GM12878 (cell line): ENCODE results near the gene FBXL2. TPM values are rescaled to one million over a fixed set of nuclear protein-coding genes. Genes with fewer than 3 reads are reported as not detected.

Source experiments
- ATAC-seq: fragments of 200-7000 bp; cut with Tn5 transposase; 3 replicates; pipeline ENCODE4 v1.9.1; 2020; ENCODE audit warnings: mild to moderate bottlenecking, moderate library complexity
- BruUV-seq: library from RNA; stranded (reverse); fragments of 400-500 nt; replicated peaks from 2 replicates; lab custom pipeline; 2021; lab: Mats Ljungman, UMichigan
- CTCF ChIA-PET: fragments of 300-600 bp; sonication (Branson Sonifier 250); formaldehyde crosslinking; extraction: SDS; loops from one replicate; lab custom pipeline; 2021; ENCODE audit warnings: inconsistent platforms; lab: Yijun Ruan, JAX
- POLR2A ChIA-PET: fragments of 350-600 bp; formaldehyde crosslinking; extraction: SDS; loops from one replicate; lab custom pipeline; 2021; ENCODE audit warnings: inconsistent platforms; lab: Charles Lee
- RAD21 ChIA-PET: fragments of 300-600 bp; sonication (Branson Sonifier 250); formaldehyde crosslinking; loops from one replicate; lab custom pipeline; 2023; ENCODE audit warnings: antibody characterized with exemption; ENCODE audit not compliant: unreplicated experiment; lab: Charles Lee
- SMC1A ChIA-PET: fragments of 300-600 bp; sonication (Branson Sonifier 250); formaldehyde crosslinking; loops from one replicate; lab custom pipeline; 2023; ENCODE audit not compliant: unreplicated experiment, uncharacterized antibody; lab: Charles Lee
- DNase-seq: peaks from one replicate; pipeline ENCODE4 v3.0.0-alpha.2; 2011; ENCODE audit warnings: low read depth, low spot score
- FAIRE-seq: peaks from 3 replicates; lab custom pipeline; 2011; peaks lifted over from hg19 to GRCh38; lab: Jason Lieb, UNC
- H2AFZ ChIP-seq: 2 replicates; pipeline ENCODE4 v1.6.0; 2011; ENCODE audit warnings: low read depth, low read length, control low read depth; ENCODE audit not compliant: control insufficient read depth
- H3K27ac ChIP-seq: 2 replicates; pipeline ENCODE4 v1.5.1; 2011; ENCODE audit warnings: control low read depth; ENCODE audit not compliant: control insufficient read depth, insufficient read depth
- H3K27me3 ChIP-seq, 2 experiments: replicated peaks in 1 of 2; 2 replicates each; pipeline versions ENCODE4 v1.6.0 to v1.6.1; 2011; ENCODE audit warnings: low read length in 1 of 2; ENCODE audit not compliant: control insufficient read depth in 2 of 2, insufficient read depth in 2 of 2
- H3K36me3 ChIP-seq, 2 experiments: 2 replicates each; pipeline ENCODE4 v1.5.1; 2011; ENCODE audit warnings: low read length in 1 of 2; ENCODE audit not compliant: control insufficient read depth in 2 of 2, insufficient read depth in 2 of 2
- H3K4me1 ChIP-seq: 2 replicates; pipeline ENCODE4 v1.6.1; 2011; ENCODE audit warnings: mild to moderate bottlenecking, low read length, moderate library complexity, mixed read lengths; ENCODE audit not compliant: control insufficient read depth, insufficient read depth
- H3K4me2 ChIP-seq: 2 replicates; pipeline ENCODE4 v1.6.0; 2011; ENCODE audit warnings: control low read depth; ENCODE audit not compliant: control insufficient read depth, insufficient read depth
- H3K4me3 ChIP-seq: fragments of 200-600 bp; sonication (generic); 2 replicates; pipeline ENCODE4 v1.5.1; 2016
- H3K79me2 ChIP-seq: 2 replicates; pipeline ENCODE4 v1.6.0; 2011; ENCODE audit warnings: low read length; ENCODE audit not compliant: control insufficient read depth, insufficient read depth
- H3K9ac ChIP-seq: 2 replicates; pipeline ENCODE4 v1.8.0; 2011; ENCODE audit warnings: low read length, control low read depth, mixed read lengths; ENCODE audit not compliant: control insufficient read depth, insufficient read depth
- H3K9me3 ChIP-seq: replicated peaks from 3 replicates; pipeline ENCODE4 v1.5.1; 2011; ENCODE audit warnings: mild to moderate bottlenecking, low read length; ENCODE audit not compliant: control insufficient read depth, insufficient read depth
- H4K20me1 ChIP-seq: 2 replicates; pipeline ENCODE4 v1.6.0; 2011; ENCODE audit not compliant: control insufficient read depth, insufficient read depth
- ATF3 ChIP-seq: IDR thresholded peaks from 2 replicates; pipeline ENCODE4 v1.6.1; 2011; ENCODE audit warnings: low read depth, mild to moderate bottlenecking, low read length, moderate library complexity, borderline replicate concordance; ENCODE audit errors: extremely low read depth
- FOXM1 ChIP-seq: IDR thresholded peaks from 2 replicates; pipeline ENCODE4 v1.6.1; 2012; ENCODE audit warnings: low read depth, mild to moderate bottlenecking, inconsistent platforms, low read length, moderate library complexity
- MTA2 ChIP-seq: fragments of 450-650 bp; IDR thresholded peaks from 2 replicates; pipeline ENCODE4 v1.6.1; 2016; ENCODE audit warnings: low read depth, mild to moderate bottlenecking, moderate library complexity
- POLR2A ChIP-seq: IDR thresholded peaks from 2 replicates; pipeline ENCODE4 v1.6.1; 2011; ENCODE audit warnings: low read depth, mild to moderate bottlenecking, low read length
- RAD21 ChIP-seq: IDR thresholded peaks from 2 replicates; pipeline ENCODE4 v1.6.1; 2011; ENCODE audit warnings: mild to moderate bottlenecking, low read depth, low read length, moderate library complexity; ENCODE audit not compliant: insufficient read depth
- ZBTB40 ChIP-seq: fragments of 450-650 bp; IDR thresholded peaks from 2 replicates; pipeline ENCODE4 v1.6.1; 2016; ENCODE audit warnings: mild to moderate bottlenecking, moderate library complexity, borderline replicate concordance
- ZNF592 ChIP-seq: fragments of 450-650 bp; IDR thresholded peaks from 2 replicates; pipeline ENCODE4 v1.6.1; 2017; ENCODE audit warnings: mild to moderate bottlenecking, moderate library complexity
- WGBS: methylation state at CpG from one replicate; pipeline ENCODE4 v1.1.6; 2016; ENCODE audit warnings: low lambda C conversion rate; ENCODE audit not compliant: insufficient replicate concordance, insufficient coverage; ENCODE audit errors: missing lambda C conversion rate; 5-methylcytosine and 5-hydroxymethylcytosine counted together
- in situ Hi-C: fragments of 300-500 bp; cut with MboI; formaldehyde crosslinking; loops from 9 replicates; pipeline ENCODE4 v1.14.3; 2018; ENCODE audit warnings: mixed read lengths
- intact Hi-C: fragments of 100-400 bp; cut with micrococcal nuclease; formaldehyde crosslinking; loops from one replicate; pipeline ENCODE4 v1.14.2; 2022; ENCODE audit not compliant: unreplicated experiment
- polyA plus RNA-seq, 11 experiments: library from polyadenylated mRNA; depleted of rRNA in 4 of 11; unstranded in 6 of 11; stranded (reverse) in 5 of 11; fragments of >200 nt; fragmentation: Nextera tagmentation in 4 of 11; fragmentation: Illumina TruSeq in 1 of 11; extraction: Ambion mirVana in 4 of 11; extraction: Trizol in 1 of 11; gene quantifications; 1 replicate in 1 of 11; 2 replicates in 10 of 11; pipeline versions ENCODE4 v1.2.1 to v1.2.3, GENCODE V29; 2011 to 2016; ENCODE audit warnings: inconsistent platforms in 2 of 11, missing spikeins in 2 of 11, low read depth in 1 of 11
- total RNA-seq, 4 experiments: library from RNA; depleted of rRNA in 3 of 4; stranded (reverse); fragments of >200 nt in 3 of 4; fragmentation: Illumina TruSeq in 1 of 4; extraction: Trizol in 1 of 4; gene quantifications; 2 replicates each; pipeline versions ENCODE4 v1.2.1 to v1.2.3, GENCODE V29; 2013 to 2021

The FBXL2 gene
- total and polyA plus RNA-seq, 10 of the 15 experiments (the other 5 are each of a cell fraction or from before 2014, with no cell fraction given), result 0.04 to 0.72 (median 0.15) TPM; not detected in 1

- BruUV-seq, result no TSS peak
- ChIA-PET SMC1A (no interaction called here), POLR2A (interaction anchor here (1.4 kb wide), 1 partner anchor 49 kb away, joined by 3 read pairs; the partner anchor contains the start of gene UBP1), RAD21 (no interaction called here), CTCF (interaction anchor here (0.6 to 2.8 kb wide), 2 partner anchors 18 to 45 kb away, joined by 4 to 10 read pairs; no protein-coding TSS in a partner anchor)
- Histone ChIP-seq H3K27ac (no peak overlapping the region; the same call in 1 of the 2 replicates), H3K4me2 (no peak overlapping the region), H3K9me3 (no peaks in the 10 kb centered on the region), H3K79me2 (no peaks in the 10 kb centered on the region), H2AFZ (no peak overlapping the region), H3K36me3 (peaks cover 14 to 22% of the 10 kb centered on the region in 2 experiments), H3K9ac (no peak overlapping the region), H3K4me1 (no peaks in the 10 kb centered on the region), H4K20me1 (no peaks in the 10 kb centered on the region), H3K4me3 (no peak overlapping the region), H3K27me3 (no peaks in the 10 kb centered on the region)
- no peak for DNase-seq
- intact Hi-C loops (no loop called here), in situ Hi-C loops (no loop called here)
- WGBS, result 88% methylated on average over 8 of the region's 8 CpGs
- no peak for FAIRE-seq
- ATAC-seq, result no peak
- TF ChIP-seq POLR2A (peak; percentile 21; the same call in 1 of the 2 replicates), RAD21 (no peak)
Observed at GRCh38 chr3:33391255-33391995, 114.2 kb downstream of the FBXL2 start.

GRCh38 chr3:33392144-33392543, 114.9 kb downstream of the FBXL2 start:
- ChIA-PET SMC1A (no interaction called here), POLR2A (no interaction called here), CTCF (no interaction called here), RAD21 (no interaction called here)
- Histone ChIP-seq H3K4me2 (no peak overlapping the region), H3K27ac (no peak overlapping the region), H3K9ac (no peak overlapping the region), H2AFZ (no peak overlapping the region), H3K4me1 (no peaks in the 10 kb centered on the region), H3K79me2 (no peaks in the 10 kb centered on the region), H3K4me3 (no peak overlapping the region), H3K27me3 (no peaks in the 10 kb centered on the region), H3K9me3 (no peaks in the 10 kb centered on the region), H4K20me1 (no peaks in the 10 kb centered on the region), H3K36me3 (peaks cover 16 to 28% of the 10 kb centered on the region in 2 experiments)
- in situ Hi-C loops, result no loop called here
- FAIRE-seq (no peak), ATAC-seq (no peak), DNase-seq (no peak)
- no TSS peak for BruUV-seq
- intact Hi-C loops, result no loop called here
- 12% methylated on average over 4 of the region's 4 CpGs for WGBS
- TF ChIP-seq ZBTB40, result no peak
- no peak for TF ChIP-seq MTA2
- no peak for TF ChIP-seq ZNF592
- no peak for TF ChIP-seq ATF3
- TF ChIP-seq FOXM1, result no peak
